B cell (primary cell): ENCODE results near the gene PGLYRP2.

Experiments used
- EZH2 ChIP-seq: IDR thresholded peaks from 2 replicates; pipeline ENCODE4 v1.6.1; 2012; ENCODE audit warnings: borderline replicate concordance, low read depth, mild to moderate bottlenecking, moderate library complexity, low read length; ENCODE audit not compliant: insufficient read depth, poor library complexity, severe bottlenecking
- TF ChIP-seq, protein P1 (sequence below): fragments of 200-600 bp; IDR thresholded peaks from one replicate; pipeline ENCODE4 v1.8.0; 2022; ENCODE audit warnings: antibody characterized with exemption, mild to moderate bottlenecking

DNA sequence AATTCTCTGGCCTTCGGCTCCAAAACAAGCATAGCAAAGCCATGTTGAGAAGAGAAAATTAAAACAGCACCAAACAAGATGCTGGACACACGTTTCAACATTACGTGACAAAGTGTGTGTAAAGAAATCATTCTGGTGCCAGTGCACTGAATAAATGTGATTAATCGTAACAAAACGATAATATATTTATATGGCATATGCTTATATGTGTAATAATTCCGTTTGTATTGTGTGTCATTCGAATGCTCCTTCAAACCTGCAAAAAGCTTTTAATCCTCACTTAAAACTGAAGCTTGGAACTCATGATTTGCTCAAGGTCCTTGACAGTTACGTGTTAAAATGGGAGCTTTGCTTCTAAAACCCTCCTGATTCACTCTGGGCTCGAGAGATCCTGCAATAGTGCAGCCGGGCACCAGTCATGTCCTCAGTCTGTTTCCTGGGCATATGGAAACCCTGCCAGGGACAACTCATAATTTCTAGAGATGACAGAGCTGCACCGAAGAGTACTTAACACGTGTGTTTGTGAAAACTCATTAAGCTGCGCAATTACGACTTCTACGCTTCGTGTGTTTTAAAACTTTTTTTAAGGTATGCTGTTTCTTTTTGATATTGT, 59.8 kb downstream of the PGLYRP2 start:
- TF ChIP-seq, protein P1, sequence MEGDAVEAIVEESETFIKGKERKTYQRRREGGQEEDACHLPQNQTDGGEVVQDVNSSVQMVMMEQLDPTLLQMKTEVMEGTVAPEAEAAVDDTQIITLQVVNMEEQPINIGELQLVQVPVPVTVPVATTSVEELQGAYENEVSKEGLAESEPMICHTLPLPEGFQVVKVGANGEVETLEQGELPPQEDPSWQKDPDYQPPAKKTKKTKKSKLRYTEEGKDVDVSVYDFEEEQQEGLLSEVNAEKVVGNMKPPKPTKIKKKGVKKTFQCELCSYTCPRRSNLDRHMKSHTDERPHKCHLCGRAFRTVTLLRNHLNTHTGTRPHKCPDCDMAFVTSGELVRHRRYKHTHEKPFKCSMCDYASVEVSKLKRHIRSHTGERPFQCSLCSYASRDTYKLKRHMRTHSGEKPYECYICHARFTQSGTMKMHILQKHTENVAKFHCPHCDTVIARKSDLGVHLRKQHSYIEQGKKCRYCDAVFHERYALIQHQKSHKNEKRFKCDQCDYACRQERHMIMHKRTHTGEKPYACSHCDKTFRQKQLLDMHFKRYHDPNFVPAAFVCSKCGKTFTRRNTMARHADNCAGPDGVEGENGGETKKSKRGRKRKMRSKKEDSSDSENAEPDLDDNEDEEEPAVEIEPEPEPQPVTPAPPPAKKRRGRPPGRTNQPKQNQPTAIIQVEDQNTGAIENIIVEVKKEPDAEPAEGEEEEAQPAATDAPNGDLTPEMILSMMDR, result peak; percentile 55
- no peak for TF ChIP-seq EZH2
